Measurements from ENCODE around the gene REEP2.

DNA sequence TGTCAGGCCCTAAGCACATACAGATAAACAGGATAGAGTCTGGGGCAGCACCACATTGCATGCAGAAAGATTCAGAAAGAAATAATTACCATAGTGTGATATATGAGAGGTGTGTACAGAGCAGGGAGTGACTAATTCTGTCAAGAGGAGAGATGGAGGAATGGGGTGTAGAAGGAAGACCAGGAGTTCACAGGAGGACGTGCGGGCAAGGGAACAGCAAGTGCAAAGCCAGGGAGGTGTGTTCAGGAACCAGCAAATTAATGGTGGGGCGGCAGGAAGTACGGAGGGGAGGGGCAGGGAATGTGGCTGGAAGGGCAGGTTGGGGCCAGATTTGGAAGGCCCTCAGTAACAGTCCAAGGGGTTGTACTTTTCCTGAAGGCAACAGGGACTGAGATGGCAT lies 43.8 kb downstream of the REEP2 start:
- TF ChIP-seq, protein P1, sequence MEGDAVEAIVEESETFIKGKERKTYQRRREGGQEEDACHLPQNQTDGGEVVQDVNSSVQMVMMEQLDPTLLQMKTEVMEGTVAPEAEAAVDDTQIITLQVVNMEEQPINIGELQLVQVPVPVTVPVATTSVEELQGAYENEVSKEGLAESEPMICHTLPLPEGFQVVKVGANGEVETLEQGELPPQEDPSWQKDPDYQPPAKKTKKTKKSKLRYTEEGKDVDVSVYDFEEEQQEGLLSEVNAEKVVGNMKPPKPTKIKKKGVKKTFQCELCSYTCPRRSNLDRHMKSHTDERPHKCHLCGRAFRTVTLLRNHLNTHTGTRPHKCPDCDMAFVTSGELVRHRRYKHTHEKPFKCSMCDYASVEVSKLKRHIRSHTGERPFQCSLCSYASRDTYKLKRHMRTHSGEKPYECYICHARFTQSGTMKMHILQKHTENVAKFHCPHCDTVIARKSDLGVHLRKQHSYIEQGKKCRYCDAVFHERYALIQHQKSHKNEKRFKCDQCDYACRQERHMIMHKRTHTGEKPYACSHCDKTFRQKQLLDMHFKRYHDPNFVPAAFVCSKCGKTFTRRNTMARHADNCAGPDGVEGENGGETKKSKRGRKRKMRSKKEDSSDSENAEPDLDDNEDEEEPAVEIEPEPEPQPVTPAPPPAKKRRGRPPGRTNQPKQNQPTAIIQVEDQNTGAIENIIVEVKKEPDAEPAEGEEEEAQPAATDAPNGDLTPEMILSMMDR (IDR thresholded peaks at IDR 0.05; ENCODE audit: low read depth, low read length, missing input control): no peak
- TF ChIP-seq GABPA (IDR thresholded peaks at IDR 0.05 in 1 of 2, conservative IDR thresholded peaks at IDR 0.05 in 1 of 2) (no peak), FOXA1 (IDR thresholded peaks at IDR 0.05) (no peak), YY1 (IDR thresholded peaks at IDR 0.05) (no peak), RAD21 (IDR thresholded peaks at IDR 0.05) (no peak)
- TF ChIP-seq, protein P2, sequence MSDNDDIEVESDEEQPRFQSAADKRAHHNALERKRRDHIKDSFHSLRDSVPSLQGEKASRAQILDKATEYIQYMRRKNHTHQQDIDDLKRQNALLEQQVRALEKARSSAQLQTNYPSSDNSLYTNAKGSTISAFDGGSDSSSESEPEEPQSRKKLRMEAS (IDR thresholded peaks at IDR 0.05): no peak

Measured in liver (tissue), 3 donors.